ENCODE results near the gene FCHO1. TPM values are rescaled to one million over a fixed set of nuclear protein-coding genes. Genes with fewer than 3 reads are reported as not detected.

Gene FCHO1
- total RNA-seq, 1 donor from 2014 or later: not detected

GRCh38 chr19:17787274-17787913, 36.1 kb downstream of the FCHO1 start:
- TF ChIP-seq CTCF (IDR thresholded peaks at IDR 0.05): no peak
- no peak for DNase-seq (ENCODE audit: low spot score in 2 of 2)
- Histone ChIP-seq H3K36me3 (no peaks in the 10 kb centered on the region), H3K27ac (no peak overlapping the region), H3K4me1 (no peaks in the 10 kb centered on the region), H3K4me3 (no peak overlapping the region), H3K9me3 (no peaks in the 10 kb centered on the region), H3K27me3 (no peaks in the 10 kb centered on the region)
- intact Hi-C loops (cut with DNase I): no loop called here

- intact Hi-C loops (cut with DNase I): no loop called here
- Histone ChIP-seq H3K4me1 (no peaks in the 10 kb centered on the region), H3K27ac (no peak overlapping the region), H3K36me3 (no peaks in the 10 kb centered on the region), H3K27me3 (no peaks in the 10 kb centered on the region), H3K4me3 (no peak overlapping the region), H3K9me3 (no peaks in the 10 kb centered on the region)
- DNase-seq (ENCODE audit: low spot score in 2 of 2): no peak
- TF ChIP-seq CTCF (IDR thresholded peaks at IDR 0.05): no peak
Observed at GRCh38 chr19:17788632-17789031, 37.4 kb downstream of the FCHO1 start.

- no peaks in the 10 kb centered on the region for H3K9me3 ChIP-seq
- no peaks in the 10 kb centered on the region for H3K4me1 ChIP-seq
- no peaks in the 10 kb centered on the region for H3K36me3 ChIP-seq
- TF ChIP-seq CTCF (IDR thresholded peaks at IDR 0.05): no peak
- no peak overlapping the region for H3K4me3 ChIP-seq
- H3K27me3 ChIP-seq: no peaks in the 10 kb centered on the region
- no peak overlapping the region for H3K27ac ChIP-seq
- intact Hi-C loops (cut with DNase I): no loop called here
- DNase-seq (ENCODE audit: low spot score in 2 of 2): no peak
Observed at GRCh38 chr19:17790059-17790780, 38.9 kb downstream of the FCHO1 start.

GRCh38 chr19:17794412-17794730, 43.1 kb downstream of the FCHO1 start:
- Histone ChIP-seq H3K27ac (no peak overlapping the region), H3K36me3 (no peaks in the 10 kb centered on the region), H3K9me3 (no peaks in the 10 kb centered on the region), H3K4me3 (no peak overlapping the region), H3K4me1 (no peaks in the 10 kb centered on the region), H3K27me3 (no peaks in the 10 kb centered on the region)
- no peak for TF ChIP-seq CTCF (IDR thresholded peaks at IDR 0.05)
- DNase-seq (ENCODE audit: low spot score in 2 of 2): no peak
- intact Hi-C loops (cut with DNase I): no loop called here

- Histone ChIP-seq H3K27ac (no peak within 1 kb of the TSS), H3K4me3 (no peak within 1 kb of the TSS), H3K36me3 (no peaks in the 10 kb centered on the region), H3K4me1 (no peaks in the 10 kb centered on the region), H3K9me3 (no peaks in the 10 kb centered on the region), H3K27me3 (no peaks in the 10 kb centered on the region)
- intact Hi-C loops (cut with DNase I): no loop called here
- no peak for DNase-seq (ENCODE audit: low spot score in 2 of 2)
- no peak for TF ChIP-seq CTCF (IDR thresholded peaks at IDR 0.05)
Observed at GRCh38 chr19:17794731-17795494, 43.6 kb downstream of the FCHO1 start, which contains the start of gene B3GNT3. B3GNT3 (plus strand) TSS chr19:17795138; CDS start chr19:17807808, 12,670 bp downstream.

All from ascending aorta (tissue), 2 donors.